ES-I3 (cell line): ENCODE measurements around the gene S100A7A.

ENCODE experiments used
- H3K36me3 ChIP-seq: 2 replicates; pipeline ENCODE4 v1.6.1; 2013; ENCODE audit warnings: mild to moderate bottlenecking, low read length, control low read depth, moderate library complexity; ENCODE audit not compliant: insufficient read depth
- H3K4me1 ChIP-seq: 2 replicates; pipeline ENCODE4 v1.6.1; 2013; ENCODE audit warnings: mild to moderate bottlenecking, control low read depth, low read length; ENCODE audit not compliant: insufficient read depth
- H3K9ac ChIP-seq: 2 replicates; pipeline ENCODE4 v1.6.1; 2013; ENCODE audit warnings: low read depth, mild to moderate bottlenecking, low read length, moderate library complexity
- H3K9me3 ChIP-seq: 2 replicates; pipeline ENCODE4 v1.6.1; 2013; ENCODE audit warnings: mild to moderate bottlenecking, low read length, moderate library complexity; ENCODE audit not compliant: control insufficient read depth, insufficient read depth

Gene S100A7A

GRCh38 chr1:153428073-153428638 is 11.8 kb downstream of the S100A7A start:
- no peak overlapping the region for H3K9ac ChIP-seq
- no peaks in the 10 kb centered on the region for H3K36me3 ChIP-seq
- no peaks in the 10 kb centered on the region for H3K9me3 ChIP-seq
- no peaks in the 10 kb centered on the region for H3K4me1 ChIP-seq

GRCh38 chr1:153428791-153429190 is 12.5 kb downstream of the S100A7A start:
- H3K36me3 ChIP-seq: no peaks in the 10 kb centered on the region
- H3K9me3 ChIP-seq: no peaks in the 10 kb centered on the region
- H3K9ac ChIP-seq: no peak overlapping the region
- H3K4me1 ChIP-seq: no peaks in the 10 kb centered on the region

- H3K36me3 ChIP-seq: no peaks in the 10 kb centered on the region
- no peaks in the 10 kb centered on the region for H3K9me3 ChIP-seq
- no peaks in the 10 kb centered on the region for H3K4me1 ChIP-seq
- no peak overlapping the region for H3K9ac ChIP-seq
Observed at GRCh38 chr1:153429266-153430165, 13.2 kb downstream of the S100A7A start.

GRCh38 chr1:153430166-153430553 is 13.8 kb downstream of the S100A7A start:
- Histone ChIP-seq H3K4me1 (no peaks in the 10 kb centered on the region), H3K9me3 (no peaks in the 10 kb centered on the region), H3K9ac (no peak overlapping the region), H3K36me3 (no peaks in the 10 kb centered on the region)

- Histone ChIP-seq H3K36me3 (no peaks in the 10 kb centered on the region), H3K4me1 (no peaks in the 10 kb centered on the region), H3K9ac (no peak overlapping the region), H3K9me3 (no peaks in the 10 kb centered on the region)
Observed at GRCh38 chr1:153430561-153430960, 14.2 kb downstream of the S100A7A start.

GRCh38 chr1:153431002-153431401 is 14.7 kb downstream of the S100A7A start:
- H3K36me3 ChIP-seq: no peaks in the 10 kb centered on the region
- no peak overlapping the region for H3K9ac ChIP-seq
- no peaks in the 10 kb centered on the region for H3K9me3 ChIP-seq
- H3K4me1 ChIP-seq: no peaks in the 10 kb centered on the region

- no peaks in the 10 kb centered on the region for H3K4me1 ChIP-seq
- no peak overlapping the region for H3K9ac ChIP-seq
- H3K36me3 ChIP-seq: no peaks in the 10 kb centered on the region
- no peaks in the 10 kb centered on the region for H3K9me3 ChIP-seq
Observed at GRCh38 chr1:153431427-153431826, 15.1 kb downstream of the S100A7A start.

- no peaks in the 10 kb centered on the region for H3K36me3 ChIP-seq
- H3K9ac ChIP-seq: no peak overlapping the region
- no peaks in the 10 kb centered on the region for H3K4me1 ChIP-seq
- no peaks in the 10 kb centered on the region for H3K9me3 ChIP-seq
Observed at GRCh38 chr1:153431928-153432327, 15.6 kb downstream of the S100A7A start.

- no peak overlapping the region for H3K9ac ChIP-seq
- H3K4me1 ChIP-seq: no peaks in the 10 kb centered on the region
- no peaks in the 10 kb centered on the region for H3K36me3 ChIP-seq
- no peaks in the 10 kb centered on the region for H3K9me3 ChIP-seq
Observed at GRCh38 chr1:153432874-153433681, 16.8 kb downstream of the S100A7A start.

- H3K9me3 ChIP-seq: no peaks in the 10 kb centered on the region
Observed at GRCh38 chr1:153434746-153435455, 18.6 kb downstream of the S100A7A start.

GRCh38 chr1:153437236-153437635 is 20.9 kb downstream of the S100A7A start:
- H3K9me3 ChIP-seq: no peaks in the 10 kb centered on the region
- H3K4me1 ChIP-seq: no peaks in the 10 kb centered on the region

More at GRCh38 chr1:153434746-153435455, 18.6 kb downstream of the S100A7A start:
- H3K36me3 ChIP-seq: no peaks in the 10 kb centered on the region
- no peaks in the 10 kb centered on the region for H3K4me1 ChIP-seq
- H3K9ac ChIP-seq: no peak overlapping the region

GRCh38 chr1:153438599-153438998 is 22.3 kb downstream of the S100A7A start:
- Histone ChIP-seq H3K9ac (no peak overlapping the region), H3K4me1 (no peaks in the 10 kb centered on the region), H3K36me3 (no peaks in the 10 kb centered on the region), H3K9me3 (no peaks in the 10 kb centered on the region)

More at GRCh38 chr1:153437236-153437635, 20.9 kb downstream of the S100A7A start:
- H3K36me3 ChIP-seq: no peaks in the 10 kb centered on the region
- no peak overlapping the region for H3K9ac ChIP-seq

- Histone ChIP-seq H3K36me3 (no peaks in the 10 kb centered on the region), H3K9me3 (no peaks in the 10 kb centered on the region), H3K4me1 (no peaks in the 10 kb centered on the region), H3K9ac (no peak overlapping the region)
Observed at GRCh38 chr1:153439273-153439672, 23.0 kb downstream of the S100A7A start.

GRCh38 chr1:153441238-153441755 is 25.0 kb downstream of the S100A7A start:
- no peak overlapping the region for H3K9ac ChIP-seq
- H3K4me1 ChIP-seq: no peaks in the 10 kb centered on the region
- H3K36me3 ChIP-seq: no peaks in the 10 kb centered on the region
- H3K9me3 ChIP-seq: no peaks in the 10 kb centered on the region
